ENCODE measurements around the gene ADGRF3. TPM values are rescaled to one million over a fixed set of nuclear protein-coding genes. Genes with fewer than 3 reads are reported as not detected.

Gene ADGRF3
- total and polyA plus RNA-seq, 2 of the 8 experiments (the other 6 are each of a cell fraction or from before 2014, with no cell fraction given): 0.54 to 0.69 TPM

- no peak for TF ChIP-seq CTCF (IDR thresholded peaks at IDR 0.05; ENCODE audit: control extremely low read depth in 1 of 3, insufficient read depth in 1 of 3, low read depth in 1 of 3, low read length in 3 of 3)
- TF ChIP-seq ZNF274 (IDR thresholded peaks at IDR 0.05; ENCODE audit: borderline replicate concordance, extremely low read depth, low read length): no peak
- TF ChIP-seq CEBPB (IDR thresholded peaks at IDR 0.05; ENCODE audit: low read depth, low read length): no peak
- no peak for TF ChIP-seq GABPA (IDR thresholded peaks at IDR 0.05; ENCODE audit: borderline replicate concordance, insufficient read depth, low read length)
- no peak for TF ChIP-seq NANOG (IDR thresholded peaks at IDR 0.05; ENCODE audit: insufficient read depth, low read depth, low read length, poor library complexity, severe bottlenecking)
Observed at GRCh38 chr2:26302846-26303245, 43.7 kb downstream of the ADGRF3 start (continued).
